NK-92 (cell line): ENCODE data around the gene RAD18.

Experiments used
- DNase-seq: peaks from one replicate; lab custom pipeline; 2025; ENCODE audit not compliant: unreplicated experiment; lab: John Stamatoyannopoulos, UW

RAD18 gene

GRCh38 chr3:8966820-8967348, 3.6 kb upstream of the RAD18 start:
- DNase-seq, result no peak

- DNase-seq, result no peak
Observed at GRCh38 chr3:8966150-8966819, 3.0 kb upstream of the RAD18 start.

- no peak for DNase-seq
Observed at GRCh38 chr3:8964436-8965370, 1.4 kb upstream of the RAD18 start.

GRCh38 chr3:8962226-8962861, 928 bp downstream of the RAD18 start:
- DNase-seq, result no peak

GRCh38 chr3:8959668-8960067, 3.6 kb downstream of the RAD18 start:
- no peak for DNase-seq

- DNase-seq, result no peak
Observed at GRCh38 chr3:8954938-8955763, 8.1 kb downstream of the RAD18 start.

GRCh38 chr3:8953313-8953712, 10.0 kb downstream of the RAD18 start:
- no peak for DNase-seq

- DNase-seq, result no peak
Observed at GRCh38 chr3:8952130-8952529, 11.1 kb downstream of the RAD18 start.

GRCh38 chr3:8945890-8946600, 17.2 kb downstream of the RAD18 start:
- DNase-seq, result no peak

GRCh38 chr3:8942746-8943488, 20.4 kb downstream of the RAD18 start:
- no peak for DNase-seq

GRCh38 chr3:8942115-8942514, 21.2 kb downstream of the RAD18 start:
- no peak for DNase-seq

GRCh38 chr3:8938021-8938420, 25.3 kb downstream of the RAD18 start:
- no peak for DNase-seq

GRCh38 chr3:8937064-8938020, 25.9 kb downstream of the RAD18 start:
- DNase-seq, result no peak

- no peak for DNase-seq
Observed at GRCh38 chr3:8932507-8932906, 30.8 kb downstream of the RAD18 start.

- no peak for DNase-seq
Observed at GRCh38 chr3:8931342-8931741, 31.9 kb downstream of the RAD18 start.

GRCh38 chr3:8929860-8930259, 33.4 kb downstream of the RAD18 start:
- no peak for DNase-seq

GRCh38 chr3:8914491-8914890, 48.8 kb downstream of the RAD18 start:
- DNase-seq, result no peak

GRCh38 chr3:8911781-8912180, 51.5 kb downstream of the RAD18 start:
- no peak for DNase-seq
